ENCODE data around the gene CEP170B. TPM values are rescaled to one million over a fixed set of nuclear protein-coding genes. Genes with fewer than 3 reads are reported as not detected.

CEP170B gene
- total and polyA plus RNA-seq, 12 donors = 2.4 to 29.4 (median 18.3) TPM

GRCh38 chr14:104872469-104873341 is 7.6 kb downstream of the CEP170B start:
- peaks cover 0 to 6% of the 10 kb centered on the region in 2 donors for H3K4me1 ChIP-seq (replicated peaks in 1 of 2)
- 33 to 59% (median 42%) methylated on average over 14 to 28 of the region's 29 CpGs for WGBS, 4 donors
- H3K36me3 ChIP-seq (replicated peaks in 1 of 2) = no peaks in the 10 kb centered on the region
- H3K27ac ChIP-seq = no peak overlapping the region
- peak; percentile 60 to 88 (median 82) for DNase-seq
- no peaks in the 10 kb centered on the region for H3K27me3 ChIP-seq
- intact Hi-C loops (cut with DNase I) = no loop called here
- no peak overlapping the region for H3K4me3 ChIP-seq
- TF ChIP-seq, protein P1, sequence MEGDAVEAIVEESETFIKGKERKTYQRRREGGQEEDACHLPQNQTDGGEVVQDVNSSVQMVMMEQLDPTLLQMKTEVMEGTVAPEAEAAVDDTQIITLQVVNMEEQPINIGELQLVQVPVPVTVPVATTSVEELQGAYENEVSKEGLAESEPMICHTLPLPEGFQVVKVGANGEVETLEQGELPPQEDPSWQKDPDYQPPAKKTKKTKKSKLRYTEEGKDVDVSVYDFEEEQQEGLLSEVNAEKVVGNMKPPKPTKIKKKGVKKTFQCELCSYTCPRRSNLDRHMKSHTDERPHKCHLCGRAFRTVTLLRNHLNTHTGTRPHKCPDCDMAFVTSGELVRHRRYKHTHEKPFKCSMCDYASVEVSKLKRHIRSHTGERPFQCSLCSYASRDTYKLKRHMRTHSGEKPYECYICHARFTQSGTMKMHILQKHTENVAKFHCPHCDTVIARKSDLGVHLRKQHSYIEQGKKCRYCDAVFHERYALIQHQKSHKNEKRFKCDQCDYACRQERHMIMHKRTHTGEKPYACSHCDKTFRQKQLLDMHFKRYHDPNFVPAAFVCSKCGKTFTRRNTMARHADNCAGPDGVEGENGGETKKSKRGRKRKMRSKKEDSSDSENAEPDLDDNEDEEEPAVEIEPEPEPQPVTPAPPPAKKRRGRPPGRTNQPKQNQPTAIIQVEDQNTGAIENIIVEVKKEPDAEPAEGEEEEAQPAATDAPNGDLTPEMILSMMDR (IDR thresholded peaks at IDR 0.05) = no peak
- TF ChIP-seq POLR2A (IDR thresholded peaks at IDR 0.05) = peak in 1 of 2 donors; percentile 15
- no peaks in the 10 kb centered on the region for H3K9me3 ChIP-seq (replicated peaks in 1 of 3)

DNA sequence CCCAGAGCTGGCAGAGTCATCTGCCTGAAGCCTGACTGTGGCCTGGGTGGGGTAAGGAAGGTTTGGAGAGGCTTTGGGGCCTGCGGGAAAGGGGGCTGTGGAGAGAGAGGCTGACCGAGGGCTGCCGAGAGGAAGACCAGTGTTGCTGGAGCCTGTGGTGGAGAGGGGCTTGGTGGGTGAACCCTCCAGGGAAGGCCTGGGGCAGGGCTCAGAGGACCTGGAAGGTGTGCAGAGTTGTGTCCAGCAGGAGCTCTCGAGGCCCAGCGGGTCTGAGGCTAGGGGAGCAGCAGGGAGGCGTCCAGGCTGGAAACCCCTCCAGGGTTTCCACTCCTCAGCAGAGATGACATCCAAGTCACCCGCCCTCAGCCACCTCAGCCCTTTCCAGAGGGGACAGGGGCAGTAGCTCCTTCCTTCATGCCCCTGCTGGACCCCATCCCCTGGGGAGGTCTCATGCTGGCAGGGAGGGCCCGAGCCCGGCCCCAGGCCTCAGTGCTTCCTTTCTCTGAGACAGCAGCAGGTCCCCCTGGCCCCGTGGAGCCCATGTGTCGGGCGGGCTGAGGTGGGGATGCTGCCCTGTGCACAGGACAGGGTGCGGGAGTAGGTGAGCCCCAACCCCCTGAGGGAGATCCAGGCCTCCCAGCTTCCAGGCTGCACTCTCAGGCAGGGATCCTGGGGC is 8.4 kb downstream of the CEP170B start:
- Histone ChIP-seq H3K27me3 (no peaks in the 10 kb centered on the region), H3K9me3 (replicated peaks in 1 of 3) (no peaks in the 10 kb centered on the region), H3K4me1 (replicated peaks in 1 of 2) (peaks cover 0 to 6% of the 10 kb centered on the region in 2 donors), H3K36me3 (replicated peaks in 1 of 2) (peaks cover 0 to 7% of the 10 kb centered on the region in 2 donors), H3K27ac (no peak overlapping the region), H3K4me3 (no peak overlapping the region)
- DNase-seq = peak in 1 of 7 donors; percentile 15
- intact Hi-C loops (cut with DNase I) = no loop called here
- WGBS, 4 donors = 90 to 95% (median 94%) methylated on average over 7 to 13 of the region's 13 CpGs
- TF ChIP-seq, protein P1 (IDR thresholded peaks at IDR 0.05) = no peak
- no peak for TF ChIP-seq POLR2A (IDR thresholded peaks at IDR 0.05)

DNA sequence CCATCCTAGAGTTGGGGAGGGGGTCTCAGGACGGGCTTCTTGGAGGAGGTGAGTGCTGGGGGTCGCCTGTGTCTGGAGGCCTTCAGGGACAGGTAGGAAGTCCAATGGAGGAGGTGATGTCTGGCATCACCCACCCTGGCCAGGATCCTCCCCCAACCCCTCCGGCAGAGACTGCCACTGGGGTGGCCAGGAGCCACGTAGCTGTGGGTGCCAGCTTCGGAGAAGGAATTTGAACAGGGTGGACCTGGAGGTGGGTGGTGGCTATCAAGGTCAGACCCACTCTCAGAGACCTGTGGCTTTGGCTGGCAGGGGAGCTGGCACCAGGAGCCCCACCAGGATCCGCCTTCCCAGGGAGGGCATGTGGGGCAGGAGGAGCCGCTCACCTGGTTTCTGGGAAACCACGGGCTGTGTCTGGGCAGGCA is 9.1 kb downstream of the CEP170B start:
- H3K4me3 ChIP-seq = no peak overlapping the region
- H3K4me1 ChIP-seq (replicated peaks in 1 of 2) = peaks cover 0 to 6% of the 10 kb centered on the region in 2 donors
- H3K27ac ChIP-seq = no peak overlapping the region
- H3K36me3 ChIP-seq (replicated peaks in 1 of 2) = peaks cover 0 to 13% of the 10 kb centered on the region in 2 donors
- no peak for TF ChIP-seq POLR2A (IDR thresholded peaks at IDR 0.05)
- TF ChIP-seq, protein P1 (IDR thresholded peaks at IDR 0.05) = no peak
- H3K9me3 ChIP-seq (replicated peaks in 1 of 3) = no peaks in the 10 kb centered on the region
- WGBS, 4 donors = 71 to 80% (median 75%) methylated on average over 4 to 8 of the region's 8 CpGs
- intact Hi-C loops (cut with DNase I) = no loop called here
- peak in 1 of 7 donors; percentile 12 for DNase-seq
- no peaks in the 10 kb centered on the region for H3K27me3 ChIP-seq
